Endothelial cell (in vitro differentiated cells): ENCODE measurements around the gene STMN3. TPM values are rescaled to one million over a fixed set of nuclear protein-coding genes. Genes with fewer than 3 reads are reported as not detected.

Source experiments
- DNase-seq: peaks from one replicate; pipeline ENCODE4 v3.0.0; 2021; ENCODE audit warnings: low spot score
- H3K27ac Mint-ChIP-seq: one replicate; pipeline ENCODE4 v1.8.0; 2021; ENCODE audit warnings: mixed read lengths, inconsistent platforms; ENCODE audit not compliant: unreplicated experiment
- H3K27me3 Mint-ChIP-seq: one replicate; pipeline ENCODE4 v1.8.0; 2021; ENCODE audit warnings: mild to moderate bottlenecking, moderate library complexity, mixed read lengths, inconsistent platforms; ENCODE audit not compliant: unreplicated experiment
- H3K36me3 Mint-ChIP-seq: one replicate; pipeline ENCODE4 v1.8.0; 2021; ENCODE audit warnings: mild to moderate bottlenecking, low read depth, mixed read lengths, inconsistent platforms; ENCODE audit not compliant: unreplicated experiment
- H3K4me1 Mint-ChIP-seq: one replicate; pipeline ENCODE4 v1.8.0; 2021; ENCODE audit warnings: mild to moderate bottlenecking, mixed read lengths, inconsistent platforms; ENCODE audit not compliant: unreplicated experiment
- H3K4me3 Mint-ChIP-seq: one replicate; pipeline ENCODE4 v1.8.0; 2021; ENCODE audit warnings: mild to moderate bottlenecking, mixed read lengths, inconsistent platforms; ENCODE audit not compliant: unreplicated experiment
- H3K9me3 Mint-ChIP-seq: one replicate; pipeline ENCODE4 v1.8.0; 2021; ENCODE audit warnings: mixed read lengths, inconsistent platforms; ENCODE audit not compliant: unreplicated experiment
- CTCF ChIP-seq: fragments of 200-600 bp; sonication (generic); IDR thresholded peaks from one replicate; pipeline ENCODE4 v1.5.0; 2021; ENCODE audit warnings: antibody characterized with exemption; ENCODE audit not compliant: unreplicated experiment
- total RNA-seq: library from RNA; stranded (reverse); fragmentation: NEBNext Ultra II Directional; extraction: Animal tissue kit (Norgen Biotek cat#: 25700); gene quantifications from one replicate; pipeline ENCODE4 v1.2.1, GENCODE V29; 2021; ENCODE audit not compliant: unreplicated experiment

STMN3 gene
- total RNA-seq, 1 donor from 2014 or later = 12.8 TPM

GRCh38 chr20:63658749-63659187 lies 5.5 kb upstream of the STMN3 start:
- H3K27ac Mint-ChIP-seq = no peak overlapping the region
- H3K4me3 Mint-ChIP-seq = peak overlapping the region; percentile 96
- no peaks in the 10 kb centered on the region for H3K9me3 Mint-ChIP-seq
- no peak for DNase-seq
- H3K27me3 Mint-ChIP-seq = peaks cover 18% of the 10 kb centered on the region
- no peak for TF ChIP-seq CTCF
- H3K4me1 Mint-ChIP-seq = peaks cover 18% of the 10 kb centered on the region
- no peaks in the 10 kb centered on the region for H3K36me3 Mint-ChIP-seq

GRCh38 chr20:63657937-63658748 lies 4.9 kb upstream of the STMN3 start, which contains the start of gene RTEL1:
RTEL1 (plus strand) TSS chr20:63658312; CDS start chr20:63659403, 1,091 bp downstream.
- Mint-ChIP-seq H3K27ac (peak within 1 kb of the TSS; percentile 86), H3K9me3 (no peaks in the 10 kb centered on the region), H3K4me1 (peaks cover 18% of the 10 kb centered on the region), H3K27me3 (peaks cover 17% of the 10 kb centered on the region), H3K4me3 (peak within 1 kb of the TSS; percentile 96), H3K36me3 (no peaks in the 10 kb centered on the region)
- DNase-seq = peak; percentile 93
- no peak for TF ChIP-seq CTCF

GRCh38 chr20:63657260-63657936 lies 4.2 kb upstream of the STMN3 start:
- Mint-ChIP-seq H3K36me3 (no peaks in the 10 kb centered on the region), H3K27me3 (peaks cover 15% of the 10 kb centered on the region), H3K9me3 (no peaks in the 10 kb centered on the region), H3K4me3 (peak overlapping the region; percentile 96), H3K27ac (no peak overlapping the region), H3K4me1 (peaks cover 18% of the 10 kb centered on the region)
- DNase-seq = no peak
- TF ChIP-seq CTCF = no peak

GRCh38 chr20:63656451-63656850 lies 3.2 kb upstream of the STMN3 start:
- peaks cover 13% of the 10 kb centered on the region for H3K27me3 Mint-ChIP-seq
- DNase-seq = no peak
- no peaks in the 10 kb centered on the region for H3K9me3 Mint-ChIP-seq
- H3K27ac Mint-ChIP-seq = no peak overlapping the region
- H3K36me3 Mint-ChIP-seq = no peaks in the 10 kb centered on the region
- peaks cover 20% of the 10 kb centered on the region for H3K4me1 Mint-ChIP-seq
- no peak for TF ChIP-seq CTCF
- no peak overlapping the region for H3K4me3 Mint-ChIP-seq

GRCh38 chr20:63655249-63655648 lies 2.0 kb upstream of the STMN3 start:
- no peaks in the 10 kb centered on the region for H3K36me3 Mint-ChIP-seq
- TF ChIP-seq CTCF = no peak
- H3K27ac Mint-ChIP-seq = no peak overlapping the region
- no peak for DNase-seq
- no peak overlapping the region for H3K4me3 Mint-ChIP-seq
- H3K9me3 Mint-ChIP-seq = no peaks in the 10 kb centered on the region
- peaks cover 20% of the 10 kb centered on the region for H3K4me1 Mint-ChIP-seq
- H3K27me3 Mint-ChIP-seq = peaks cover 13% of the 10 kb centered on the region
